Right cardiac atrium (tissue), 5 donors: Measurements from ENCODE around the gene RNH1. TPM values are rescaled to one million over a fixed set of nuclear protein-coding genes. Genes with fewer than 3 reads are reported as not detected.

Experiments
- ATAC-seq, 2 donors: fragments of 200-7000 bp; cut with Tn5 transposase; one replicate each; pipeline versions ENCODE4 v1.8.0 to v1.9.1; 2020; ENCODE audit warnings: moderate library complexity in 2 of 2, mild to moderate bottlenecking in 1 of 2
- DNase-seq, 3 donors: peaks; one replicate each; pipeline ENCODE4 v3.0.0-alpha.2; 2020
- H3K27ac ChIP-seq: one replicate; pipeline ENCODE4 v1.5.1; 2013; ENCODE audit warnings: mild to moderate bottlenecking, low read length, control low read depth, moderate library complexity
- H3K27me3 ChIP-seq: one replicate; pipeline ENCODE4 v1.6.1; 2013; ENCODE audit not compliant: control insufficient read depth, insufficient read depth
- H3K4me1 ChIP-seq: one replicate; pipeline ENCODE4 v1.6.1; 2013; ENCODE audit warnings: low read length; ENCODE audit not compliant: control insufficient read depth, insufficient read depth
- H3K4me3 ChIP-seq: one replicate; pipeline ENCODE4 v1.5.1; 2013; ENCODE audit warnings: low read length, control low read depth
- H3K9me3 ChIP-seq: one replicate; pipeline ENCODE4 v1.6.1; 2013; ENCODE audit warnings: low read length; ENCODE audit not compliant: control insufficient read depth
- WGBS: extraction: QIAGEN DNeasy Blood & Tissue Kit; methylation state at CpG from one replicate; pipeline ENCODE4 v1.1.7; 2013; 5-methylcytosine and 5-hydroxymethylcytosine counted together
- intact Hi-C, 4 donors: fragments of 100-400 bp; cut with DNase I; formaldehyde crosslinking; loops; one replicate each; pipeline versions ENCODE4 v1.11.0 to v1.14.0; 2022 to 2023
- polyA plus RNA-seq: library from polyadenylated mRNA; stranded (reverse); fragments of 200-250 nt; gene quantifications from one replicate; pipeline ENCODE4 v1.2.3, GENCODE V29; 2013
- total RNA-seq, 4 donors: library from RNA; stranded (reverse); fragmentation: NEBNext Ultra II Directional; extraction: Animal tissue kit (Norgen Biotek cat#: 25700); gene quantifications; one replicate each; pipeline ENCODE4 v1.2.1, GENCODE V29; 2021
- donor health status: healthy with polysubstance abuse.
- donor health status: DM: no; HTN: yes; CAD: no.
- donor health status: DM: no; HTN: no; CAD: no.
- donor health status: DM: no; HTN: yes; CAD: no; lungs with severe emphysema.
- donor health status: DM: yes; HTN: yes; CAD: no.

The RNH1 gene
- total and polyA plus RNA-seq, 5 donors: 162 to 203 (median 193) TPM

DNA sequence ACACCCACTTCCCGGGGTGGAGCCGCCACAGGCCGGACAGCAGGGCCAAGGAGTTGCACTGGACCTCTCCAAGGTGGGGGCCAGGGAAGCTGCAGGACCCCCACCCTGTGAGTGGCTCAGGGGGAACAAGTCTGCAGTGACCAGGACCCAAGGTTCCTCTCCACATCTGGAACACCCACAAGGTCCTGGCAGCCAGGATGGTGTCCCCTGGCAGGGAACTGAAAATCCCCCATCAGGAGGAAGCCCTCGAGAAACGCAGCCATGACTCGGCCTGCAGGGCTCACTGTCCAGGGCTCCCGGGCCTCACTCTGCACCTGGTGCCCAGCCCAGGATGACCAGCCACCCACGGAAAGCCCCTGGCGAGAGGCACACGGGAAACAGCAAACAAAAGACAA is 11.5 kb downstream of the RNH1 start:
- no peaks in the 10 kb centered on the region for H3K9me3 ChIP-seq
- H3K4me3 ChIP-seq: no peak overlapping the region
- H3K27me3 ChIP-seq: no peaks in the 10 kb centered on the region
- ATAC-seq (no peak), DNase-seq (peak in 2 of 3 donors; percentile 32 to 52)
- no peak overlapping the region for H3K27ac ChIP-seq
- 58% methylated on average over 10 of the region's 10 CpGs for WGBS
- H3K4me1 ChIP-seq: no peaks in the 10 kb centered on the region
- intact Hi-C loops: no loop called here

DNA sequence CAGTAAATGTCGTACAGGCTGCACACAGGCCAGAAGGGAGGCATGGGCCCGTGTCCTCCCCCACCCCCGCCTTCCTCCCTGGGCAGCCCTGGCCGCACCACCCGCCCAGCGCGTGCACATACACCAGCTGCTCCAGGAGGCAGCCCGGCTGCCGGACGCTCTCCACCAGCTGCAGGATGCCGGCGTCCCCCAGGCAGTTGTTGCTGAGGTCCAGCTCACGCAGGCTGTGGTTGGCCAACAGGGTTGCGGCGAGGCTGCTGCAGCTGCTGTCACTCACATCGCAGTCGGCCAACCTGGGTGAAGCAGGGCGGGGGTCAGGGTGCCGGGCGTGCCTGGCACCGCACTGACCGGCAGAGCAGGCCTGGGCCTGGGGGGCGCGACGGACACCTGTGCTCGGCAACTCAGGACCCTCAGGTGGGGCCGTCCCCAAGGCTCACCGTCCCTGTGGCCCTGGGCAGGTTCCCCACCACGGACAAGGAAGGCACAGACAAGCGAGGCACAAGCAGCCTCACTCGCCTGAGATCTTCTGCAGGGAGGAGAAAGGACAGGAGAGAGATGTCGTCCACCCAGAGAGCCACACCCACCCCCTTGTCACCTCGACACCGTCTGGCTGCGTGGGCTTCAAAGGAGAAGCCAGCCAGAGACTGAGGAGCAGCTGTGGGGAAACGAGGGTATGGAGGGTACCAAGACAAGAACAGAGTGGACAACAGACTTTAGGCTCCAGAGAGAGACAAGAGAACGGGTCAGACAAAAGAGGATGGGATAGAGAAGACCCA is 12.1 kb downstream of the RNH1 start:
- no peak for ATAC-seq
- DNase-seq: peak in 2 of 3 donors; percentile 55 to 62
- intact Hi-C loops: no loop called here
- no peak overlapping the region for H3K27ac ChIP-seq
- no peak overlapping the region for H3K4me3 ChIP-seq
- WGBS: 79% methylated on average over 37 of the region's 37 CpGs
- no peaks in the 10 kb centered on the region for H3K9me3 ChIP-seq
- no peaks in the 10 kb centered on the region for H3K4me1 ChIP-seq
- no peaks in the 10 kb centered on the region for H3K27me3 ChIP-seq

DNA sequence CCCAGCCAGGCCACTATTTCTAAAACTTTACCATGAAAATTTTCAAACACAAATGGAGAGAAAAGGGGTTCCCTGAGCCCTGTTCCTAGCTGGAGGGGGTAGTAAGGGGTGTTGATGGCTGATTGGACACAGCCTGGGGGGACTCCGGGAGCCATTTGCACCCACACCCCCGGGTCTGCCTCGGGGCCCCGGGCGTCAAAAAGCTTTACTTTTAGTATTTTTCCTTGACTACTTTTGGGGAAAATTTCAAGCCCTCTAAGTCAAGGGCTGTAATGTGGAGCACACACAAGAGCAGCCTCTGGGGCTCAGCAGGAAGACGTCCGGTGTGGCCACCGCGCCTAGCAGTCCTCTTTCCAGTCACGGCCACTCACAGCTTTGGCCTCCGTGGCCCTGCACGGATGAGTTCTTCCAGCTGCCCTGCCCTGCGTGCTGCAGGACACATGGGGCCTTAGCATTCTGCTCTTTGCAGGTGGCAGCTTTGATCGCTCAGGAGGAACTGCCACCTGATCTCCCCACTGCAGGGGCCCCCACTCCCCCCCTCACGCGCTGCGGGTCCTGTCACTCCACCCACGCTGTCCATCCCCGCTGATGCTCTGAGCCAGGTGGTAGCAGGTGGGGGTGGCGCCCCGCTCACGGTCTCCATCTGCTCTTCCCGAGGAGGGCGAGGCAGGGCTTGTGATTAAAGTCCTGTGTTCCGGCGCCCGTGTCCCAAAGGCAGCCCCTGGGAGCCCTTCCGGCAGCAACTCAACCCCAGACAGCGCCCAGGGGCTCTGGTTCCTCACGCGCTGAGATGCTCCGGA is 14.4 kb downstream of the RNH1 start:
- Histone ChIP-seq H3K4me3 (no peak overlapping the region), H3K27ac (no peak overlapping the region), H3K4me1 (no peaks in the 10 kb centered on the region), H3K9me3 (no peaks in the 10 kb centered on the region), H3K27me3 (no peaks in the 10 kb centered on the region)
- intact Hi-C loops: no loop called here
- DNase-seq (peak in 2 of 3 donors; percentile 53 to 60), ATAC-seq (peak in 1 of 2 donors; percentile 2)
- 84% methylated on average over 32 of the region's 32 CpGs for WGBS

DNA sequence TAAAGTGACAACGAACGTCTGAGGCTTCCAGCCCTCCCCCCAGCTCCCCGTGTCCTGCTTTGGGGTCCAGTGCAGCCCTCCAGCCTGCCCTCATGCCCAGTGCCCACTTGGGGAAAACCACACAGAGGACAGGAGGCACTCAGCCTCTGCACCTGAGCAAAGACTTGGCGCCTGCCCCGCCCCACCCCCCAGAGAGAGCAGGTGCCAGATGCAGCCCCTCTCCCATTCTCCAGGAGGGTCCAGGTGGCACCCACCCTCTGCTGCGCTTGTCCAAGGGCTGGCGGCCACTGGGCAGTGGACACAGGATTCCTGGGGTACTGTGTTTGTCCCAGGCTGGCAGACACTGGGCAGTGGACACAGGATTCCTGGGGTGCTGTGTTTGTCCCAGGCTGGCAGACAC is 15.7 kb downstream of the RNH1 start:
- no peak for ATAC-seq
- H3K4me1 ChIP-seq: no peaks in the 10 kb centered on the region
- peak in 2 of 3 donors; percentile 28 to 50 for DNase-seq
- intact Hi-C loops: no loop called here
- no peaks in the 10 kb centered on the region for H3K9me3 ChIP-seq
- no peak overlapping the region for H3K4me3 ChIP-seq
- WGBS: 89% methylated on average over 7 of the region's 7 CpGs
- no peaks in the 10 kb centered on the region for H3K27me3 ChIP-seq
- no peak overlapping the region for H3K27ac ChIP-seq

- intact Hi-C loops: no loop called here
- Histone ChIP-seq H3K4me3 (no peak overlapping the region), H3K9me3 (no peaks in the 10 kb centered on the region), H3K4me1 (no peaks in the 10 kb centered on the region), H3K27me3 (no peaks in the 10 kb centered on the region), H3K27ac (no peak overlapping the region)
- ATAC-seq: no peak
- 88% methylated on average over 15 of the region's 15 CpGs for WGBS
- peak in 1 of 3 donors; percentile 52 for DNase-seq
These were observed 16.1 kb downstream of the RNH1 start for GRCh38 chr11:490930-491260.

DNA sequence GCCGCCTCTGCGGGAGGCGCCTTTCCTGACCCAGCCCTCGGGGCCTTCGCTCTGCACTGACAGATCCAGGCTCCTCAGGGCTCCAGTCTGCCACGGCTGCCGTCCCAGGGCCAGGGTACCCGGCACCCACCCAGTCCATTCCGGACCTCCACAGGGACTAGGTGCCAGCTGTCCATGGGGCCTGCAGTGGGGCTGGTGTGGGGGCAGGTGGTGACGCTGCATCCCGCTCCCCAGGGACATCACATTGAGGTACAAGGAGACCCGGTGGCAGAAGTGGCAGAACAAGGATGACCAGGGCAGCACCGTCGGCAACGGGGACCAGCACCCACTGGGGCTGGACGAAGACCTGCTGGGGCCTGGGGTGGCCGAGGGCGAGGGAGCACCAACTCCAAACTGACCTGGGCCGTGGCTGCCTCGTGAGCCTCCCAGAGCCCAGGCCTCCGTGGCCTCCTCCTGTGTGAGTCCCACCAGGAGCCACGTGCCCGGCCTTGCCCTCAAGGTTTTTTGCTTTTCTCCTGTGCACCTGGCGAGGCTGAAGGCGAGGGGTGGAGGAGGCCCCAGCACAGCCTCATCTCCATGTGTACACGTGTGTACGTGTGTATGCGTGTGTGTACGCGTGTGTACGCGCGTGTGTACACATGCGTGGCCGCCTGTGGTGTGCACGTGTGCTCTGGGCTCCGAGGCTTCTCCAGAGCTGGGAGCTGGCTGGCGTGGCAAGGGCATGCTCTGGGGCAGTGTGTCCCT is 16.7 kb downstream of the RNH1 start:
- intact Hi-C loops: no loop called here
- no peaks in the 10 kb centered on the region for H3K27me3 ChIP-seq
- H3K27ac ChIP-seq: no peak overlapping the region
- H3K4me3 ChIP-seq: no peak overlapping the region
- DNase-seq (peak in 2 of 3 donors; percentile 58 to 59), ATAC-seq (no peak)
- no peaks in the 10 kb centered on the region for H3K9me3 ChIP-seq
- 95% methylated on average over 38 of the region's 38 CpGs for WGBS
- H3K4me1 ChIP-seq: no peaks in the 10 kb centered on the region

DNA sequence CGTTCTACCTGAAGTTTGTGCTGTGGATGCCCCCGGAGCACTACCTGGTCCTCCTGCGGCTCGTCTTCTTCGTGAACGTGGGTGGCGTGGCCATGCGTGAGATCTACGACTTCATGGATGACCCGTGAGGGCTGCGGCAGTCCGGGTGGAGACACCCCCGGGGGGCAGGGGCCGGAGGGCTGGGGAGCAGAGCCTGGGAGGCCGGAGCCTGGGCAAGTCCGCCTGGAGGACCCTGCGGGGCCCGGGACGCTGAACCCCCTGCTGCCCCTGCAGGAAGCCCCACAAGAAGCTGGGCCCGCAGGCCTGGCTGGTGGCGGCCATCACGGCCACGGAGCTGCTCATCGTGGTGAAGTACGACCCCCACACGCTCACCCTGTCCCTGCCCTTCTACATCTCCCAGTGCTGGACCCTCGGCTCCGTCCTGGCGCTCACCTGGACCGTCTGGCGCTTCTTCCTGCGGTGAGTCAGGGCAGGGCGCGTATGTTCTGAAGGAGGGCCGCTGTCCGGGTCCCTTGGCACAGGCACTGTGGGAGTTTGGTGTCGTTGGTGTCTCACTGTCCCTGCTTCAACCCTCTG is 17.3 kb downstream of the RNH1 start:
- H3K27me3 ChIP-seq: no peaks in the 10 kb centered on the region
- WGBS: 94% methylated on average over 37 of the region's 37 CpGs
- no peaks in the 10 kb centered on the region for H3K9me3 ChIP-seq
- H3K4me3 ChIP-seq: no peak overlapping the region
- peak in 2 of 3 donors; percentile 51 to 68 for DNase-seq
- intact Hi-C loops: no loop called here
- ATAC-seq: no peak
- no peaks in the 10 kb centered on the region for H3K4me1 ChIP-seq
- H3K27ac ChIP-seq: no peak overlapping the region

GRCh38 chr11:488992-489391 is 18.1 kb downstream of the RNH1 start:
- H3K9me3 ChIP-seq: no peaks in the 10 kb centered on the region
- intact Hi-C loops: no loop called here
- no peak overlapping the region for H3K4me3 ChIP-seq
- no peaks in the 10 kb centered on the region for H3K4me1 ChIP-seq
- DNase-seq (peak in 2 of 3 donors; percentile 47 to 49), ATAC-seq (no peak)
- WGBS: 91% methylated on average over 19 of the region's 19 CpGs
- no peak overlapping the region for H3K27ac ChIP-seq
- no peaks in the 10 kb centered on the region for H3K27me3 ChIP-seq

DNA sequence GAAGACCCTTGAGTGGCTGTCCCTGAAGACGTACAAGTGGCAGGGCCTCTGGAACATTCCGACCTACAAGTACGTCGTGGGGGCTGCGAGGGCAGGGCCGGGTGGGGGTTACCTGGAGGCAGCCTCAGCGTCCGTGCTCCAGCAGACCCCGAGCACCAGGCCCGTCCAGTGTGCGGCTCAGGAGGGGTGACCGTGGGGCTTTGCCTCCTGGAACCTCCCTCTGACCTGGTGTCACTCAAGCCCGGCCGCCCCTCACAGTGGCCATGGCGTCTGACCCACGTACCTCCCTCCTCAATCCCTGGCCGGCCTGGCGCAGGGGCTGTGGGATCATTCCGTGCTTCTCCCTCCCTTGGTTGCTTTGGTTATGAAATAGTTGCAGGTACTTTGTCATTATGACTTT is 18.5 kb downstream of the RNH1 start:
- Histone ChIP-seq H3K9me3 (no peaks in the 10 kb centered on the region), H3K4me3 (no peak overlapping the region), H3K4me1 (no peaks in the 10 kb centered on the region), H3K27ac (no peak overlapping the region), H3K27me3 (no peaks in the 10 kb centered on the region)
- intact Hi-C loops: no loop called here
- WGBS: 93% methylated on average over 19 of the region's 19 CpGs
- ATAC-seq (no peak), DNase-seq (peak in 2 of 3 donors; percentile 37 to 57)

- H3K9me3 ChIP-seq: no peaks in the 10 kb centered on the region
- WGBS: 95% methylated on average over 25 of the region's 25 CpGs
- H3K27me3 ChIP-seq: no peaks in the 10 kb centered on the region
- ATAC-seq (peak in 1 of 2 donors; percentile 11), DNase-seq (peak in 2 of 3 donors; percentile 42 to 53)
- H3K27ac ChIP-seq: no peak overlapping the region
- no peaks in the 10 kb centered on the region for H3K4me1 ChIP-seq
- intact Hi-C loops: no loop called here
- no peak overlapping the region for H3K4me3 ChIP-seq
These were observed 19.0 kb downstream of the RNH1 start for GRCh38 chr11:488062-488461.
